Anterior cingulate cortex (tissue), 58 donors: ENCODE results near the gene LPIN2.

Experiments
- DNase-seq, 58 donors: peaks; one replicate each; lab custom pipeline; 2025; lab: John Stamatoyannopoulos, UW

LPIN2 gene

GRCh38 chr18:2983296-2983695 is 29.6 kb downstream of the LPIN2 start:
- no peak for DNase-seq

- DNase-seq = no peak
Observed at GRCh38 chr18:2982452-2983269, 30.3 kb downstream of the LPIN2 start.

- no peak for DNase-seq
Observed at GRCh38 chr18:2982022-2982421, 30.9 kb downstream of the LPIN2 start.

GRCh38 chr18:2981212-2981728 is 31.7 kb downstream of the LPIN2 start:
- DNase-seq = no peak

- no peak for DNase-seq
Observed at GRCh38 chr18:2979871-2980790, 32.8 kb downstream of the LPIN2 start.

GRCh38 chr18:2979129-2979528 is 33.8 kb downstream of the LPIN2 start:
- DNase-seq = no peak

GRCh38 chr18:2978661-2979106 is 34.3 kb downstream of the LPIN2 start:
- no peak for DNase-seq

GRCh38 chr18:2978208-2978607 is 34.7 kb downstream of the LPIN2 start:
- DNase-seq = no peak

- DNase-seq = no peak
Observed at GRCh38 chr18:2976218-2977132, 36.5 kb downstream of the LPIN2 start.

- DNase-seq = no peak
Observed at GRCh38 chr18:2974731-2975130, 38.2 kb downstream of the LPIN2 start.

GRCh38 chr18:2971741-2972552 is 41.0 kb downstream of the LPIN2 start:
- peak in 5 of 58 donors; percentile 10 to 28 (median 20) for DNase-seq

GRCh38 chr18:2970772-2971659 is 41.9 kb downstream of the LPIN2 start:
- DNase-seq = peak in 1 of 58 donors; percentile 24

GRCh38 chr18:2970344-2970743 is 42.6 kb downstream of the LPIN2 start:
- no peak for DNase-seq

GRCh38 chr18:2969695-2970094 is 43.2 kb downstream of the LPIN2 start:
- DNase-seq = no peak

GRCh38 chr18:2968606-2969005 is 44.3 kb downstream of the LPIN2 start:
- no peak for DNase-seq

GRCh38 chr18:2967820-2968219 is 45.1 kb downstream of the LPIN2 start:
- no peak for DNase-seq

GRCh38 chr18:2967357-2967756 is 45.6 kb downstream of the LPIN2 start:
- no peak for DNase-seq

- DNase-seq = no peak
Observed at GRCh38 chr18:2966560-2966959, 46.4 kb downstream of the LPIN2 start.
